GDM1 (cell line): ENCODE data around the gene TBC1D8.

Source experiments
- DNase-seq: peaks from one replicate; lab custom pipeline; 2025; lab: John Stamatoyannopoulos, UW

TBC1D8 gene

GRCh38 chr2:100977511-100977910 lies 173.7 kb downstream of the TBC1D8 start:
- DNase-seq, result no peak

GRCh38 chr2:100976645-100977391 lies 174.4 kb downstream of the TBC1D8 start:
- no peak for DNase-seq

DNA sequence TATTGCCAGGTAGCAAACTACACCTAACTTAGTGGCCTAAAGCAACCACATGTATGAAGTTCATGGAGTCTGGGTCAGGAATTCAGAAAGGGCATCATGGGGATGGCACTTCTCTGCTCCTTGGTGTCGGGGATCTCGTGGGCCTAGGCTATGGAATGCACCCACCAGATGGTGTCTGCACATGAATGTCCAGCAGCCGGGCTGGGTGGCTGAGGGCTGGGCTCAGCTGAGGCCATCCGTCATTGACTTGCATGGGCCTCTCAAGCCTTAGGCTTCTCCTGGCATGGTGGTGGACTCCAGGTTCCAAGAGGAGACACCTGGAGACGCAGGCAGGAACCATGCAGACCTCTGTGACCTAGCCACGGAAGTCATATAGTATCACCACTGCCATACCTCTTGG lies 175.1 kb downstream of the TBC1D8 start:
- DNase-seq, result no peak

DNA sequence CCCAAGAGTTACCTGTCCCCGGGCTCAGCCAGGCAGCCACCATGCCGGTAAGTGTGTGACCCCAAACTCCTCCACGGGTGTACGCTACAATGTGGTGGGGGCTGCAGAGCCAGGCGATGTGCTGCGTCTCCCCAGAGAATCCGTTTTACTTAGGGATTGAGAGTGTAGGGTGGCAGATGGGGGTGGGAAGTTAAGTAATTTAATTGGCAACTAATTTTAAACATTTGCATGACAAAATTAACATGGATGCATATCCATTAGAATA lies 175.7 kb downstream of the TBC1D8 start:
- no peak for DNase-seq

- DNase-seq, result no peak
These were observed 176.3 kb downstream of the TBC1D8 start for GRCh38 chr2:100974712-100975520.

DNA sequence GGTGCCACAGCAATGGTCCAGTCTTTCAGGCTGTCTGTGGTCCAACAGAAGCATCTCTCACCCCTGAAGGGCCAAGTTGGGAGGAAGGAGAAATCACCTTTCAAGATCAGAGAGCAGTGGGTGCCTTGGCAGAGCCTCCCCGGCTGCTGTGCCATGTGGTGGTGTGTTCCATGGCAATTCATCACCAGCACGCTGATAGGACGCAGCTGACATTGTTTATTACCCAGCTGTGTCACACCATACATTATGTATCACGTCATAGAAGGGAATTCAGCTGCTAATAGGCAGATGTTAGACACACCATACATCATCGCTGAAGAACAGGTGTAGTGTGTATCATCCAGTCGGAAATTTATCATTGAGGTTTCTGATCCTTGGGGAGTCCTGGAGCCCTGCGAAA lies 178.7 kb downstream of the TBC1D8 start:
- no peak for DNase-seq

DNA sequence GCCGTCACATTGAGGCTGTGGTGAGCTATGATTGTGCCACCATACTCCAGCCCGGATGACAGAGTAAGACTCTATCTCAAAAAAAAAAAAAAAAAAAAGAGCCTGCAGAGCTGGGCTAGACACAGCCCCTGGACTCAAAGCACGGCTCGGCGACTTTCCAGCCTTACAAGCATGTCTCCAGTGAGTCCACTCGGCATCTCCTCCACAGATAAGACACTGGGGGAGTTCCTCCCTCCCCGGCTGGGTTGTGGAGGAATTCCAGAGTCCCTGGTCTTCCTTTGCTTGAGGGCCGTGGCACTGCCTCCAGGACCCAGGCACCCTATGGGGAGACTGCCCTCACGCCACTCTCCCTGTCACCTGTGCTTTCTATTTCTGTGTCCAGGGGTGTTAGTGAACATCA lies 180.0 kb downstream of the TBC1D8 start:
- no peak for DNase-seq

GRCh38 chr2:100969998-100970397 lies 181.2 kb downstream of the TBC1D8 start:
- DNase-seq, result no peak

DNA sequence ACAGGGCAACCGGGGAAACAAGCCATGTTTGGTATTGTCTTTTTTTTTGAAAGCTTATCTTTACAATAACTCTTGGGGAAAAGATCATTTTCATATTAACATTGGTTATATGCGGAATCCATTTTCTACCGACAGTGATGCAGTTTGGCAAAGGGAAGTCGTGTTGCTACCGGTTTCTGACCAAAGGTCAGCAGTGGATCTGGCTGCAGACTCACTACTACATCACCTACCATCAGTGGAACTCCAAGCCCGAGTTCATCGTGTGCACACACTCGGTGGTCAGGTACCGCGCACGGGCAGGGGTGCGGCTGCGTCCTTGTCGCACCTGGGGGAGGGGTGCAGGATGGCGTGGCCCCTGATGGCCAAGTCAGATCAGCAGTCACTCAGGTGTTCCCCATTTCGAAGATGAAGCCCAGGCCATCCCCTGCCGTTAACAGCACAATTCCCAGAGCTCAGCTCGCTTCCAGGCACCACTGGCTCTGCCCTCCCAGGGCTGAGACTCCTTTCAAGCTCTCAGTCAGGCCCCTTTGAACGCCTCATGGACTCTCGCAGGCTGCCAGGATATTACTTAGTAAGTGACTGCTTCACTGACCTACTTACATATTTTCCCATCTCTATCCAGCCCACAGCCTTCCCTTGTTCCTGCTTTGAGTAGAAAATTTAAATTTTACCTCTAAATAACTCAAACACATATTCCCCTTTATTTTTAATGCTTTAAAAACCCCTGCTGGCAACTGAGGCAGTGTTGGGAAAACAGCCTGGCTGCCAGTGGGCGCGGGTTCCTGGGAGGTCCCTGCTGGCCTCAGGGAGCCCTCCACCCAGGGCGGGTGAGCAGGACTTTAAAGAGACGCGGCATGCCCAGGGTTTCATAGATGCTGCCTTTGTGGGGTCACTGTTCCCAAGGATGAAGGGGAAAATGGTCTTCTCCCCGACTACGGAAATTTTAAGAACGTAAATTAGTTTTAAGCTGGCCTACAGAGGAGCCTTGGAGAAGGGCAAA lies 182.7 kb downstream of the TBC1D8 start:
- DNase-seq, result no peak

GRCh38 chr2:100967716-100968115 lies 183.5 kb downstream of the TBC1D8 start:
- DNase-seq, result no peak

GRCh38 chr2:100965596-100965995 lies 185.6 kb downstream of the TBC1D8 start:
- no peak for DNase-seq

DNA sequence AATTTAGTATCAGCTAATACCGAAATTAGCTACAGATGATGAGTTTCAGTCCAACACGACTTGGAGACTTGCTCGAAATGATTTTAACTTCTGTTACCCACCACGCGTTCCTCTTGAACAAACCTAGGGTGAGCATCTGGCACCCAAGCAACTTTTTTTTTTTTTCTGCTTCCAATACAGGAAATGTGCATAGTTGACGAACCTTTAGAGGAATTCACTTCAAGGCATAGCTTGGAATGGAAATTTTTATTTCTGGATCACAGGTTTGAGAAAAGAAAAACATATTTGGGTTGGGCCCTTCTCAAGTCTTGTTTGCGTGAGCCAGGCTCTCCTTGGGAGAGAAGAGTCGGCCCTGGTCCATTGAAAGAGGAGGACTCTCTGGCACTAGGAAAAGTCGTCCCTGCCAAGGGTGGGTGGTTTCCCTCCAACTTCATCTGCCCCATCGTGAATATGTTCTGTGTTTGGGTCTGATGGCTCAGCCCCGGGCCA lies 186.5 kb downstream of the TBC1D8 start:
- DNase-seq, result no peak

DNA sequence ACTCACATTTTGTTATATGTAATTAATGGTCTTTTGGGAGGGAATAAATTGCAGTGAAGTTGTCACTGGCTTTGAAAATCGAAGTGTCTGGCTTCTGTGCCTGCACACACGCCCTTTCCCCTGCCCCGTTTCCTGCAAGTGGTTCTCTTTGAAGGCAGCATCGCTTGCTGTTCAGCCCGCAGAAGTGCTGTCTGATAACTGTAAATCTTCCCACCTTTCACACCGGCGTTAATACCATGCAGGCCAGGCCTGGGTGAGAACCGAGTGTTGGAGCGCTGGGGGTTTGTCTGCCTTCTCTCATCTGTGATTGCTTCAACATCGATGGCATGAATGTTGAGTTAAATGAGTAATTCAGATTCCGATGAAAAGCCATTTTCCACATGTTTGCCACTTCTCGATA lies 187.0 kb downstream of the TBC1D8 start:
- no peak for DNase-seq

- no peak for DNase-seq
These were observed 188.2 kb downstream of the TBC1D8 start for GRCh38 chr2:100963026-100963375.

GRCh38 chr2:100962366-100963025 lies 188.7 kb downstream of the TBC1D8 start:
- DNase-seq, result no peak

DNA sequence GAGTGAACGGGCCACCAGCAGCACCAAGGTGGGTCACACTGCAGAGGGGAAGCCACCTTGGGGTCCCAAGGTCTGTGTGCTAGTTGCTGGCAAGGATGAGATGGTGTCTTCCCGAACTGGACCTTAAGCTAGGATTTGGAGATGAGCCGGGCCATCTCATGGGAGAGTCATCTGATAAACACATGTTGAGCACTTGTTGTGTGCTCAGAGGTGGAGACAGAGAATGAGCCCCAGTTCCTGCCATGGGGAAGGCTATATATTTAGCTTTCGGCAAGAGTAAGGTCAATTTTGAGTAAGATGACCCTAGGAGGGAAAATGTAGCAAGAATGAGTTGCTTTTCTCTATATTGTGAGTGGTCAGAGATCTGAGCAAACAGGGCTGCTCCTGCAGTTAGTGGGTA lies 190.5 kb downstream of the TBC1D8 start:
- no peak for DNase-seq

GRCh38 chr2:100959225-100959880 lies 191.8 kb downstream of the TBC1D8 start:
- no peak for DNase-seq

DNA sequence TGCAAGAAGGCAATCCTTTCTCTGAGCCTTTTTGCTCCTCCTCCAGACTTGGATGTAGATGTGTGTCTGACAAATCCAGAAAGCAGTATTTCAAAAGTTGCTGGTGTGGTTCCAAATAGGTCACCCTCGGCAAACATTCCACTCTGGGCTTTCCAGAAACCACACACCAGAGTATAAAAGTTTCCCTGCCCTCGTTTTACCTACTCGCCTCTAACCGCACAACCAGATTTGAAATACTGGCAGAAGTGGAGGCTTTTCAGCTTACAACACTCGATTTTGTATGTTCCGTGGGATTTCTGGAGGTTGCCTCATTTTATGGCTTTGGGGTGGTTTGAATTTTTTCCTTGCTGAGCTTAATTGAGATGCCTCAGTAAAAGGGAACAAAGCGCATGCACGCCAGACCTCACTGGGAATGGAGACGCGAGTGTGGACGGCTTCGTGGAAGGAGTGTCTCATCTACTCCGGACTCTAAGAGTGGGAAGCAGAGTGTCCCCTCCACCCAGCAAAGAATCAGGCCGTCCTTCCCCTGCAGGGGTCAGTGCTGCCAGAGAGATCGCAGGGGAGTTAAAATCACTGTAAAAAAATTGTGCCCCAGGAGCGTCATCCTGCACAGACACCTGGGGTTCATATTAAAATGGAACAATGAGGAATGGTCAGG lies 193.1 kb downstream of the TBC1D8 start:
- DNase-seq, result no peak
